Stomach (tissue), 9 donors: ENCODE results near the gene EVC2. TPM values are rescaled to one million over a fixed set of nuclear protein-coding genes. Genes with fewer than 3 reads are reported as not detected.
A peak's percentile ranks its signal among the peaks of the same experiment; 100 is the strongest.

Experiments
- DNase-seq, 2 donors: peaks; one replicate each; pipeline versions ENCODE4 v3.0.0 to v3.0.0-alpha.2; 2013 to 2019
- H3K27ac ChIP-seq, 5 donors: fragments of 200-600 bp in 4 of 5; sonication (generic) in 4 of 5; one replicate each; pipeline ENCODE4 v1.5.1; 2013 to 2019; ENCODE audit warnings: mild to moderate bottlenecking in 1 of 5, moderate library complexity in 1 of 5
- H3K27me3 ChIP-seq, 3 donors: fragments of 200-600 bp; sonication (generic); one replicate each; pipeline ENCODE4 v1.5.1; 2017 to 2019; ENCODE audit warnings: mixed run types in 1 of 3
- H3K36me3 ChIP-seq, 4 donors: fragments of 200-600 bp; sonication (generic); 1 replicate in 3 of 4; 2 replicates in 1 of 4; pipeline ENCODE4 v1.5.1; 2016 to 2019
- H3K4me1 ChIP-seq, 4 donors: fragments of 200-600 bp; sonication (generic); one replicate each; pipeline ENCODE4 v1.5.1; 2016 to 2019
- H3K4me3 ChIP-seq, 4 donors: fragments of 200-600 bp; sonication (generic) in 3 of 4; one replicate each; pipeline ENCODE4 v1.5.1; 2016 to 2019; ENCODE audit warnings: mild to moderate bottlenecking in 1 of 4
- H3K9me3 ChIP-seq, 4 donors: fragments of 200-600 bp; sonication (generic); one replicate each; pipeline ENCODE4 v1.5.1; 2016 to 2019
- CTCF ChIP-seq, 7 experiments: fragments of 450-650 bp in 4 of 7; fragments of 200-600 bp in 3 of 7; sonication (generic) in 3 of 7; IDR thresholded peaks; one replicate each; pipeline ENCODE4 v1.5.1; 2016 to 2019; ENCODE audit warnings: antibody characterized with exemption in 7 of 7, control low read depth in 2 of 7, mild to moderate bottlenecking in 1 of 7
- EP300 ChIP-seq: sonication (generic); formaldehyde crosslinking; IDR thresholded peaks from one replicate; pipeline ENCODE4 v1.6.1; 2017; ENCODE audit warnings: antibody characterized with exemption
- POLR2A ChIP-seq, 4 donors: fragments of 450-650 bp; IDR thresholded peaks; one replicate each; pipeline ENCODE4 v1.6.1; 2016; ENCODE audit warnings: antibody characterized with exemption in 4 of 4, control low read depth in 2 of 4, mild to moderate bottlenecking in 1 of 4, moderate library complexity in 1 of 4
- POLR2AphosphoS5 ChIP-seq, 3 donors: sonication (generic); formaldehyde crosslinking; IDR thresholded peaks; one replicate each; pipeline ENCODE4 v1.6.1; 2016; ENCODE audit warnings: antibody characterized with exemption in 3 of 3
- WGBS, 5 donors: extraction: QIAGEN DNeasy Blood & Tissue Kit in 3 of 5; methylation state at CpG; one replicate each; pipeline versions ENCODE4 v1.1.5 to v1.1.7; 2013 to 2018; 5-methylcytosine and 5-hydroxymethylcytosine counted together
- intact Hi-C: fragments of 100-400 bp; cut with DNase I; formaldehyde crosslinking; loops from one replicate; pipeline ENCODE4 v1.15.1; 2023; ENCODE audit warnings: low total_unique reads
- polyA plus RNA-seq, 3 donors: library from polyadenylated mRNA; stranded (reverse); fragments of 200-250 nt; gene quantifications; one replicate each; pipeline ENCODE4 v1.2.3, GENCODE V29; 2013
- total RNA-seq, 5 donors: library from RNA; depleted of rRNA; stranded (reverse); fragments of >200 nt; gene quantifications; one replicate each; pipeline versions ENCODE4 v1.1.0 to v1.2.3, GENCODE V29; 2014 to 2016
- donor health status: healthy with polysubstance abuse.
- donor health status: Bipolar disorder and iron deficiency.
- donor health status: healthy.

The EVC2 gene
- total and polyA plus RNA-seq, 8 donors: 0.76 to 11.7 (median 4.9) TPM

DNA sequence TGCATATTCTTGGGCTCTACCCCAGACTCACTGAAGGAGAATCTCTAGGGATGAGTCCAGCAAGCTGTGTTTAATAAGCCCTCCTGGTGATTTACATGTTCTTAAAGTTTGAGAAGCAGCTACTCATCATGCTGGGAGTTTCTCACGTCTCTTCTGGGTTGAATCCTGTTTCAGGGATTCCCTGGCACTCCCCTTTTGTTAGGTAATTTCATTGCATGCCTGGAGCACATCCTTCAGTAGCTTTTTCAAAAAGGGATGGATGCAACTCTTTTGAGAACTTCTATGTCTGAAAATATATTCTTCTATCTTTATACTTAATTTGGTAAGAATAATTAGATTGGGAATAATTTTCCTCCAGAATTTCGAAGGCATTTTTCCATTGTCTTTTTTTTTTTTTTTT, 7.0 kb upstream of the EVC2 start:
- intact Hi-C loops: no loop called here
- no peak for DNase-seq
- Histone ChIP-seq H3K9me3 (peaks cover 0 to 8% (median 5%) of the 10 kb centered on the region in 4 donors), H3K27ac (no peak overlapping the region), H3K4me1 (peaks cover 10 to 23% (median 22%) of the 10 kb centered on the region in 4 donors), H3K36me3 (peaks cover 5 to 16% (median 10%) of the 10 kb centered on the region in 4 donors), H3K27me3 (peaks cover 0 to 18% (median 0%) of the 10 kb centered on the region in 3 donors), H3K4me3 (no peak overlapping the region)
- 41 to 77% (median 65%) methylated on average over 2 of the region's 2 CpGs for WGBS, 5 donors
- TF ChIP-seq POLR2AphosphoS5 (IDR thresholded peaks at IDR 0.05): no peak
- no peak for TF ChIP-seq POLR2A (IDR thresholded peaks at IDR 0.05)

DNA sequence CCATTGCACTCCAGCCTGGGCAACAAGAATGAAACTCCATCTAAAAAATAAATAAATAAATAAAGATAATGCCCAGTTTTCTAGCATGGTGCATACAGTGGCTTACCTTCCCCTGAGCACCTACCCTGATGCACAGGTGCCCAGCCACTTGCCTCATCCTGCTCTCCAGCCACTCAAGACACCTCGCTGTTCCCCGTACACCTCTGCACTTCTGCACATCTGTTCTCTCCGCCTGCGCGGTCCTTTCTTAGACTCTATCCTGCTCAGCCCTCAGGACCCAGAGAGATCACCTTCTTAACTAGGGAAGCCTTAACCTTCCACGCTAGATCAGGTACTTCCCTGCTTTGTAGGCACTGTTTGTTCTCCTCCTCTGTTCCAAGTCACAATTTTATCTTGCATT, 5.5 kb upstream of the EVC2 start:
- H3K27me3 ChIP-seq: peaks cover 0 to 22% (median 4%) of the 10 kb centered on the region in 3 donors
- H3K27ac ChIP-seq: no peak overlapping the region
- TF ChIP-seq EP300 (no peak), CTCF (IDR thresholded peaks at IDR 0.05) (no peak), POLR2AphosphoS5 (IDR thresholded peaks at IDR 0.05) (no peak), POLR2A (IDR thresholded peaks at IDR 0.05) (no peak)
- H3K4me1 ChIP-seq: peaks cover 14 to 38% (median 33%) of the 10 kb centered on the region in 4 donors
- 80 to 90% (median 85%) methylated on average over 6 of the region's 6 CpGs for WGBS, 5 donors
- no peak overlapping the region for H3K4me3 ChIP-seq
- intact Hi-C loops: no loop called here
- H3K36me3 ChIP-seq: peaks cover 0 to under 1% (median 0%) of the 10 kb centered on the region in 4 donors
- no peak for DNase-seq
- peaks cover 0 to 8% (median 5%) of the 10 kb centered on the region in 4 donors for H3K9me3 ChIP-seq

DNA sequence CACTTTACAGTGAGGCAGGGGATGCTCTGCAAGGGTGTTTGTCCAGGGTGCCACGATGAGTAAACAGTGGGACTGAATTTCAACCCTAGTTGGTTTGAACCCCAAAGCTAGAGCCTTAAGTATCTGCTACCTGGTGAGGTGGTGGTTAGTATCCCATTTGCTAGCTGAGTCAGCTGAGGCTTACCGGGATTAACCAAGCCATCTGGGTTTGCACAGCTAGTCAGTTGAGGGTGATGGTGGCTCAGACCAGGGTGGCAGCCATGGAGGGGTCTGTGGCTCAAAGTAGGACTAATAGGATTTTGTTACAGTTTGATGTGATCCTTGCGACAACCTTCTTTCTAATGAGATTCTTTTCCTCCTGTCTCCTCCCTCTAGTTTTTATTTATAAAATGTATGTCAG, 4.6 kb upstream of the EVC2 start:
- Histone ChIP-seq H3K4me3 (peak overlapping the region in 1 of 4 donors; percentile 58), H3K9me3 (peaks cover 0 to 8% (median 5%) of the 10 kb centered on the region in 4 donors), H3K36me3 (no peaks in the 10 kb centered on the region), H3K27me3 (peaks cover 0 to 31% (median 14%) of the 10 kb centered on the region in 3 donors), H3K27ac (no peak overlapping the region), H3K4me1 (peaks cover 14 to 47% (median 41%) of the 10 kb centered on the region in 4 donors)
- 86 to 94% (median 91%) methylated on average over 3 of the region's 3 CpGs for WGBS, 5 donors
- TF ChIP-seq CTCF (IDR thresholded peaks at IDR 0.05) (no peak), POLR2AphosphoS5 (IDR thresholded peaks at IDR 0.05) (no peak), EP300 (no peak), POLR2A (IDR thresholded peaks at IDR 0.05) (no peak)
- intact Hi-C loops: no loop called here
- no peak for DNase-seq

- TF ChIP-seq POLR2AphosphoS5 (IDR thresholded peaks at IDR 0.05) (no peak), EP300 (no peak), POLR2A (IDR thresholded peaks at IDR 0.05) (no peak), CTCF (IDR thresholded peaks at IDR 0.05) (no peak)
- Histone ChIP-seq H3K27me3 (peaks cover 0 to 34% (median 18%) of the 10 kb centered on the region in 3 donors), H3K9me3 (peaks cover 0 to 8% (median 5%) of the 10 kb centered on the region in 4 donors), H3K4me1 (peaks cover 18 to 52% (median 45%) of the 10 kb centered on the region in 4 donors), H3K27ac (no peak overlapping the region), H3K36me3 (no peaks in the 10 kb centered on the region), H3K4me3 (peak overlapping the region in 1 of 4 donors; percentile 58)
- intact Hi-C loops: no loop called here
- 83 to 92% (median 87%) methylated on average over 7 of the region's 7 CpGs for WGBS, 5 donors
- DNase-seq: no peak
Observed at GRCh38 chr4:5712517-5712916, 4.2 kb upstream of the EVC2 start.
